Tibial nerve (tissue), 4 donors: Measurements from ENCODE around the gene RAB6D.
"Not testable (repeated sequence)": the region's sequence is repeated elsewhere in the genome, so short reads cannot be mapped to it uniquely, and the experiment has no call there.

Experiments
- EP300 ChIP-seq, 2 donors: sonication (generic); formaldehyde crosslinking; IDR thresholded peaks; one replicate each; pipeline ENCODE4 v1.6.1; 2017; ENCODE audit warnings: antibody characterized with exemption in 2 of 2, mild to moderate bottlenecking in 1 of 2
- POLR2A ChIP-seq, 2 donors: fragments of 450-650 bp; IDR thresholded peaks; one replicate each; pipeline ENCODE4 v1.6.1; 2017; ENCODE audit warnings: antibody characterized with exemption in 2 of 2, mild to moderate bottlenecking in 2 of 2, moderate library complexity in 2 of 2
- TF ChIP-seq, protein P1 (sequence below), 5 experiments: fragments of 200-600 bp in 3 of 5; fragments of 450-650 bp in 2 of 5; sonication (generic) in 3 of 5; IDR thresholded peaks; one replicate each; pipeline ENCODE4 v1.5.1; 2016 to 2019; ENCODE audit warnings: antibody characterized with exemption in 5 of 5, mild to moderate bottlenecking in 3 of 5, moderate library complexity in 2 of 5

- TF ChIP-seq, protein P1, sequence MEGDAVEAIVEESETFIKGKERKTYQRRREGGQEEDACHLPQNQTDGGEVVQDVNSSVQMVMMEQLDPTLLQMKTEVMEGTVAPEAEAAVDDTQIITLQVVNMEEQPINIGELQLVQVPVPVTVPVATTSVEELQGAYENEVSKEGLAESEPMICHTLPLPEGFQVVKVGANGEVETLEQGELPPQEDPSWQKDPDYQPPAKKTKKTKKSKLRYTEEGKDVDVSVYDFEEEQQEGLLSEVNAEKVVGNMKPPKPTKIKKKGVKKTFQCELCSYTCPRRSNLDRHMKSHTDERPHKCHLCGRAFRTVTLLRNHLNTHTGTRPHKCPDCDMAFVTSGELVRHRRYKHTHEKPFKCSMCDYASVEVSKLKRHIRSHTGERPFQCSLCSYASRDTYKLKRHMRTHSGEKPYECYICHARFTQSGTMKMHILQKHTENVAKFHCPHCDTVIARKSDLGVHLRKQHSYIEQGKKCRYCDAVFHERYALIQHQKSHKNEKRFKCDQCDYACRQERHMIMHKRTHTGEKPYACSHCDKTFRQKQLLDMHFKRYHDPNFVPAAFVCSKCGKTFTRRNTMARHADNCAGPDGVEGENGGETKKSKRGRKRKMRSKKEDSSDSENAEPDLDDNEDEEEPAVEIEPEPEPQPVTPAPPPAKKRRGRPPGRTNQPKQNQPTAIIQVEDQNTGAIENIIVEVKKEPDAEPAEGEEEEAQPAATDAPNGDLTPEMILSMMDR (IDR thresholded peaks at IDR 0.05) = not testable (repeated sequence)
- TF ChIP-seq POLR2A, EP300 (IDR thresholded peaks at IDR 0.05): not testable (repeated sequence)
Measured at GRCh38 chr2:131400441-131400840, 36.5 kb upstream of the RAB6D start.
